Lung (tissue), 12 donors: ENCODE data around the gene DUSP16. TPM values are rescaled to one million over a fixed set of nuclear protein-coding genes. Genes with fewer than 3 reads are reported as not detected.
"Not testable (repeated sequence)": the region's sequence is repeated elsewhere in the genome, so short reads cannot be mapped to it uniquely, and the experiment has no call there.

Experiments
- ATAC-seq: fragments of 200-7000 bp; cut with Tn5 transposase; one replicate; pipeline ENCODE4 v1.9.1; 2020; ENCODE audit warnings: moderate number of reproducible peaks; ENCODE audit not compliant: insufficient read depth, low FRiP score
- DNase-seq, 3 donors: peaks; one replicate each; pipeline ENCODE4 v3.0.0-alpha.2; 2013 to 2017
- H3K27ac ChIP-seq, 2 donors: one replicate each; pipeline ENCODE4 v1.5.1; 2013; ENCODE audit warnings: mild to moderate bottlenecking in 2 of 2, moderate library complexity in 2 of 2, control low read depth in 1 of 2, inconsistent platforms in 1 of 2, low read depth in 1 of 2, low read length in 1 of 2
- H3K27me3 ChIP-seq, 3 donors: one replicate each; pipeline ENCODE4 v1.5.1; 2013; ENCODE audit warnings: low read length in 2 of 3; ENCODE audit not compliant: control insufficient read depth in 3 of 3, insufficient read depth in 3 of 3
- H3K36me3 ChIP-seq, 4 donors: one replicate each; pipeline ENCODE4 v1.5.1; 2013; ENCODE audit warnings: low read length in 4 of 4, mild to moderate bottlenecking in 1 of 4, moderate library complexity in 1 of 4; ENCODE audit not compliant: control insufficient read depth in 4 of 4, insufficient read depth in 4 of 4
- H3K4me1 ChIP-seq, 5 donors: one replicate each; pipeline ENCODE4 v1.5.1; 2013; ENCODE audit warnings: low read length in 5 of 5, mild to moderate bottlenecking in 2 of 5, moderate library complexity in 1 of 5; ENCODE audit not compliant: control insufficient read depth in 5 of 5, insufficient read depth in 5 of 5
- H3K4me3 ChIP-seq: one replicate; pipeline ENCODE4 v1.5.1; 2013; ENCODE audit warnings: mild to moderate bottlenecking, control low read depth, moderate library complexity
- H3K9ac ChIP-seq, 2 donors: one replicate each; pipeline ENCODE4 v1.5.1; 2013; ENCODE audit warnings: low read length in 2 of 2, control low read depth in 1 of 2; ENCODE audit not compliant: insufficient read depth in 1 of 2
- H3K9me3 ChIP-seq, 4 donors: one replicate each; pipeline ENCODE4 v1.5.1; 2013; ENCODE audit warnings: low read length in 3 of 4, mild to moderate bottlenecking in 1 of 4, moderate library complexity in 1 of 4; ENCODE audit not compliant: control insufficient read depth in 4 of 4, insufficient read depth in 3 of 4
- WGBS, 2 donors: extraction: QIAGEN DNeasy Blood & Tissue Kit; methylation state at CpG; one replicate each; pipeline ENCODE4 v1.1.7; 2013; 5-methylcytosine and 5-hydroxymethylcytosine counted together
- polyA plus RNA-seq, 2 donors: library from polyadenylated mRNA; stranded (reverse); fragments of 200-250 nt; gene quantifications; one replicate each; pipeline ENCODE4 v1.2.1, GENCODE V29; 2013
- total RNA-seq, 2 donors: library from RNA; depleted of rRNA in 1 of 2; stranded (reverse); fragments of >200 nt in 1 of 2; gene quantifications; one replicate each; pipeline ENCODE4 v1.2.1, GENCODE V29; 2014 to 2021
- TF ChIP-seq, protein P1 (sequence below): IDR thresholded peaks from 2 replicates; pipeline ENCODE4 v1.5.1; 2012; ENCODE audit warnings: mild to moderate bottlenecking; ENCODE audit errors: control extremely low read depth, extremely low read depth
- donor health status: control.
- donor health status: control.
- donor health status: Bipolar disorder and iron deficiency.
- donor health status: healthy.
- donor health status: DM: yes; HTN: yes; CAD: no.

DUSP16 gene
- total and polyA plus RNA-seq, 4 donors, result 11.1 to 40.0 (median 25.8) TPM

DNA sequence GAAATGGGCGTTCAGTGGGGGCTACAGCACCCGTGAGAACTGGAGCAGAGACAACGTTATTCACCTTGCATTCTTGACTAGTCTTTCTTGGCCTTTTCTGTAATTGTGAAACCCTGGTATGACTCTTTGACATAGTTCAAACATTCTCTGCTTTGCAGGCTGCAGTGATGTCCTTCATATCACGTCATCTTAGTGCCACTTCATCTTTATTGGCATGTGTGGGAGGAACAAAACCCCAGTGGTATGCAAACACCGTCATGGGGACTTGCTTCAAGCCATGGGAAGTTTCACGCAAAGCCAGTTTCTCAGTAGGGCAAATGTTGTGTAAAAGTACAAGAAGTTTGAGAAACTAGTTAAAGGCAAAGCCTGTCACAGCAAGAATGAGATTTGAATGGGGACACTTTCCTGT, 20.2 kb upstream of the DUSP16 start:
- Histone ChIP-seq H3K27me3 (no peaks in the 10 kb centered on the region), H3K27ac (peak overlapping the region in 1 of 2 donors; percentile 79), H3K36me3 (no peaks in the 10 kb centered on the region), H3K9me3 (no peaks in the 10 kb centered on the region), H3K9ac (no peak overlapping the region), H3K4me1 (no peaks in the 10 kb centered on the region), H3K4me3 (no peak overlapping the region)
- TF ChIP-seq, protein P1, sequence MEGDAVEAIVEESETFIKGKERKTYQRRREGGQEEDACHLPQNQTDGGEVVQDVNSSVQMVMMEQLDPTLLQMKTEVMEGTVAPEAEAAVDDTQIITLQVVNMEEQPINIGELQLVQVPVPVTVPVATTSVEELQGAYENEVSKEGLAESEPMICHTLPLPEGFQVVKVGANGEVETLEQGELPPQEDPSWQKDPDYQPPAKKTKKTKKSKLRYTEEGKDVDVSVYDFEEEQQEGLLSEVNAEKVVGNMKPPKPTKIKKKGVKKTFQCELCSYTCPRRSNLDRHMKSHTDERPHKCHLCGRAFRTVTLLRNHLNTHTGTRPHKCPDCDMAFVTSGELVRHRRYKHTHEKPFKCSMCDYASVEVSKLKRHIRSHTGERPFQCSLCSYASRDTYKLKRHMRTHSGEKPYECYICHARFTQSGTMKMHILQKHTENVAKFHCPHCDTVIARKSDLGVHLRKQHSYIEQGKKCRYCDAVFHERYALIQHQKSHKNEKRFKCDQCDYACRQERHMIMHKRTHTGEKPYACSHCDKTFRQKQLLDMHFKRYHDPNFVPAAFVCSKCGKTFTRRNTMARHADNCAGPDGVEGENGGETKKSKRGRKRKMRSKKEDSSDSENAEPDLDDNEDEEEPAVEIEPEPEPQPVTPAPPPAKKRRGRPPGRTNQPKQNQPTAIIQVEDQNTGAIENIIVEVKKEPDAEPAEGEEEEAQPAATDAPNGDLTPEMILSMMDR, result no peak
- DNase-seq (peak in 2 of 3 donors; percentile 25 to 56), ATAC-seq (peak; percentile 64)
- WGBS, 2 donors, result 46 to 49% methylated on average over 6 of the region's 6 CpGs

DNA sequence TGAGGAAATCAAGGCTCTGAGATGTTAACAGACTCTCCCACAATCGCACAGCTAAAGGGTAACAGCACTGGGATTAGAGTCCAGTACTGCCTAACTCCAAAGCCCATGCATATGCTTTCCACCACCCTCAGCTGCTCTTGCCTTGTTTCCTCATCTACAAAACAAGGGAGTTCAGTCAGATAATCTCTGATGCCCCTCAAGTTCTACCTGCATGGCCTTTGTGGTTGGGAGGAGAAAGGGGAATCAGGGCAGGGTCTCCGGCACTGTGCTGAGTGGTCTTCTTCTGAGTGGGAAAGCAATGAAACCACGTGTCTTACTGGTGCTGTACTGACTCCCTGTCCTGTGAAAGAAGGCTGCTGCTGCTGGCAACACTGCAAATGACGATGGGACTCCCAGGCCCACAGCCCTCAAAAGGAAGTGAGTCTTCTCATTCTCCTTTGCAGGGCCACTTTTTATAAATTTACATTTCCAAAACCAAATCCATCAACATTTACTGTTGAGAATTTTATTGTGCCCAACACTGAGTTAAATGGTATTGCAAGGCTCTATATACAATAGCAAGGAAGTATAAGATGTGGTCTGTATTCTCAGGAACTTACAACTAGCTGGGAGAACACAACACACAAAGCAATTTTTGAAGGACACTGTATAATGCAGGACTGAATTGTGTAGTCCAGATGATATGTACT, 19.7 kb upstream of the DUSP16 start:
- H3K27me3 ChIP-seq, result no peaks in the 10 kb centered on the region
- no peak for ATAC-seq
- TF ChIP-seq, protein P1, result no peak
- H3K27ac ChIP-seq, result peak overlapping the region in 1 of 2 donors; percentile 9
- no peak for DNase-seq
- no peak overlapping the region for H3K9ac ChIP-seq
- 47 to 69% methylated on average over 4 of the region's 4 CpGs for WGBS, 2 donors
- no peak overlapping the region for H3K4me3 ChIP-seq
- H3K4me1 ChIP-seq, result no peaks in the 10 kb centered on the region
- no peaks in the 10 kb centered on the region for H3K36me3 ChIP-seq
- H3K9me3 ChIP-seq, result no peaks in the 10 kb centered on the region

- H3K9ac ChIP-seq, H3K27me3 ChIP-seq, DNase-seq, H3K27ac ChIP-seq, H3K36me3 ChIP-seq, ATAC-seq, H3K4me3 ChIP-seq, H3K4me1 ChIP-seq, H3K9me3 ChIP-seq: not testable (repeated sequence)
- 96 to 98% methylated on average over 1 of the region's 1 CpG for WGBS, 2 donors
Measured at GRCh38 chr12:12580716-12581115, 18.1 kb upstream of the DUSP16 start.

- Histone ChIP-seq H3K4me3 (no peak overlapping the region), H3K9ac (no peak overlapping the region), H3K27me3 (no peaks in the 10 kb centered on the region), H3K4me1 (no peaks in the 10 kb centered on the region), H3K36me3 (no peaks in the 10 kb centered on the region), H3K27ac (no peak overlapping the region), H3K9me3 (no peaks in the 10 kb centered on the region)
- ATAC-seq (no peak), DNase-seq (no peak)
- TF ChIP-seq, protein P1, result no peak
- WGBS, 2 donors, result 88 to 95% methylated on average over 3 of the region's 3 CpGs
Measured at GRCh38 chr12:12577786-12578185, 15.1 kb upstream of the DUSP16 start.
